ENCODE measurements around the gene KAT6B.

KAT6B gene

GRCh38 chr10:74824184-74824899, 2.1 kb upstream of the KAT6B start:
- DNase-seq: peak; percentile 70

DNA sequence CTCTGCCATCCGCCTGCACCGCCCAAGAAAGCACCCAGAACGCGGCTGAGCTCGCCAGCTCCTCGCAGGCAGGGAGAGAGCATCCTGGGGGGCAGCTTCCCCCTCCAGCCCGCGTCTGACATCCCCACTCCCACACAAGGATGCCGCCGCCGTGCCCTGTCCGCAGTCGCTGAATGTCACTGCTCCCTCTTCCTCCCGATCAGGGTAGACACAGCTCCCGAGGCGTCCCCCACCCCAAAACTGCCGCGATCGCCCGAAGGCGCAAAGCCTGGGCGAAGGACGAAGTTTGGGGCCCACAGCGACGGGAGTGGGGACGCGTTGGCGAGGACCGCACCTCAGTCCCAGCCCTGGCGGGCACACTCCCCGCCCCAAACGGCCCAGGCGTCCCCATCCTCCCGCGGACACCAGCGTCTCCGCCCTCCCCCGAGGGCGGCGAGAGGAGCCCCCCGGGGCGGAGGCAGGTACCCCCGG, 1.5 kb upstream of the KAT6B start:
- peak; percentile 88 for DNase-seq

DNA sequence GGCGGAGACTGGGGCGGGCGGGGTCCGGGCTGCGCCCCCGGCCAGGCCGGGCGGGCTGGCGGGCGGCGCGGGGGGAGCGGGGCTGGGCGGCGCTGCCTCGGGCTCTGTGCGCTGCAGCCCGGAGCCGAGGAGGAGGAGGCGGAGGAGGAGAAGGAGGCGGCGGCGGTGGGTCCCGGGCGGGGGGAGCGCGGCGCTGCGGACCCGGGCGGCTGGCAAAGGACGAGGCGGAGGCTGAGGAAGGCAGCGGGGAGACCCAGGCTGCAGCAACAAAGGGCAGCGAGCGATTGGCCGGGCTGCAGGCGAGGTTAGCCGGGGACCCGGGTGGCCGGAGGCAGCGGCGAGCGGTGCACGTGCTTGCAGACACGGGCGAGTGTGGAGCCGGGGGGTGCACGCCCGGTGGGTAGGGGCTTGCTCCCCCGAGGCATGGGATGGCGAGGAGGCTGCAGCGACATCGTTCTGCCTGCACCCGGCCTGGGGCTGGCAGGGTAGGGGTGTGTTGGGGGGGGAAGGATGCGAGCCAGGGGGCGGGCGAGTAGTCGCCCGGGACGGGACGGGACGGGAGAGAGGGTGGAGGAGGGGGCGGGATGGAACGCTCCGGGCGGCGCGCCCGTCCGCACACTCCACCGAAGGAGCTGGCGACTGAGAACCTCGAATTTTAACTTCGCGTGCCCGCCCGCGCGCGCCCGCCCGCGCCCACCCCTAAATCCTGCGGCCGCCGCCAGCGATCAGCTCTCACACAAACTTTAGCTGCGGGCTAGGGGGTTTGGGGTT, 844 bp upstream of the KAT6B start:
- DNase-seq: peak; percentile 88

DNA sequence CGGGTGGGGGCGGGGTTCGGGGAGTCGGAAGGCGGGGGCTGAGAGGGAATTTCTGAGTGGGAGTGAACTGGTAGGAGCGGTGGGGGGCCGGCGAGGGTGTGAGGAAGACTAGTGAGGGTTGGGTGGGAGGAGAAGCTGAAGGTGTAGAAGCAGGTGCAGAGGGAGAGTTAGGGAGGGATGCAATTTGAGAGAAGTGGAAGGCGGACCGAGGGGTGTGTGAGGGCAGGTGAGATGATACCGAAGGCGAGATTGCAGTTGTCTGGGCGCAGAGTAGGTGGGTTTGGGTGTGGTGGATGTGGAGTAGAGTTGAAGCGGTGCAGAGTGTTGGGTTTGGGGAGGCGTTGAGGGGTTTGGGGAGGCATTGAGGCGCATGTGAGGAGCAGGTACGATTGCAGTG, 643 bp downstream of the KAT6B start:
- DNase-seq: no peak

DNA sequence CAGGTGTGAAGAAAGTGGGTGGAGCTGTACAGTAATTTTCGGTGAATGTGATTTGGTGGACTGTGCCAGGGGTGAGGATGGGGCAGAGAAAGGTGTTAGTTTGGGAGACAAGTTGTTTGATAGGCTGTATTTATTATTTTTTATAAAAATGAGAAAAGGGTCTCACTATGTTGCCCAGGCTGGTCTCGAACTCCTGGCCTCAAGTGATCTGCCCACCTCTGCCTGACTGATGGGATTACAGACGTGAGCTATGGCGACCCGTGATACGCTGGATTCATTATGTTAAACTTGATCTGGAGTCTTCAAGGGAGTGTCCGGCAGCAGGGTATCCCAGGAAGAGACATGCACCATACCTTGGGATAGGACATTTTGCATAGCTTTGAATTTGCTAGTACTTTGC, 1.3 kb downstream of the KAT6B start:
- no peak for DNase-seq

DNA sequence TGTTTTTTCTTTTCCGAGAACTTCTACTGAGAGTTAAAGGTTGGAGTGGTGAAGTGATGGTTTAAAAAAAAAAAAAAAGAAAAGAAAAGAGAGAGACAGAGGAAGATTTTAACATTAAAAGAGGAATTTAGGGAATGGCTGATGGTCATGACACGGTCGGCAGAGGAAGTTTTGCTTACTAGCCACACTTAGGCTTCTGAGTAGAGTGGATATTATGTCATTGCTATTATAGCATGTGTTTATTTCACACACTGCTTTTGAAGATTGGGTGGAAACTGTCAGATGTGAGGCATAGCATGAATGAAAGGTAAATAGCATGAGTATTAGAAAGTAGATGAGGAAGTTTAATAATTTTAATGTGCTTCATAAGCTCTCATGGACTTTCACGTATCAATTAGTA, 2.5 kb downstream of the KAT6B start:
- DNase-seq: no peak

- no peak for DNase-seq
Observed at GRCh38 chr10:74831518-74832120, 5.2 kb downstream of the KAT6B start.

GRCh38 chr10:74835963-74836362, 9.6 kb downstream of the KAT6B start:
- DNase-seq: no peak

DNA sequence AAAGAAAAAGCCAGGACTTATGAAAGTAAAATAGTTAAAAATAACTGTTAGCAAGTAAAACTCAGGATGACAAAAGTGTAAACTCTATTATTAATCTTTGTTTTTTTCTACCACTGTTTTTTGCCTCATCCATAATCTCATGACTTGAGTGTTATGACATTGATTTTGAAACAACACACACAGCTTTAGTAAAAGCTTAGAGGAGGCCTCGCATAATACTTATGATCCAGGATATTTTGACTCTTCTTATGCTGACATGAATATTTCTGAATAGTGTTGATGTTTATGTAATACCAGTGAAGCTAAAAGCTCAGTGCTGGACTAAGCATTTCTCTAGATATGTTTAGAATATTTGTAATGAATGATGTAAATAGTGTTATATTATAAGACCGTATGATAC, 10.5 kb downstream of the KAT6B start:
- DNase-seq: no peak

- no peak for DNase-seq
Observed at GRCh38 chr10:74837743-74838142, 11.3 kb downstream of the KAT6B start.

GRCh38 chr10:74839708-74840107, 13.3 kb downstream of the KAT6B start:
- no peak for DNase-seq

DNA sequence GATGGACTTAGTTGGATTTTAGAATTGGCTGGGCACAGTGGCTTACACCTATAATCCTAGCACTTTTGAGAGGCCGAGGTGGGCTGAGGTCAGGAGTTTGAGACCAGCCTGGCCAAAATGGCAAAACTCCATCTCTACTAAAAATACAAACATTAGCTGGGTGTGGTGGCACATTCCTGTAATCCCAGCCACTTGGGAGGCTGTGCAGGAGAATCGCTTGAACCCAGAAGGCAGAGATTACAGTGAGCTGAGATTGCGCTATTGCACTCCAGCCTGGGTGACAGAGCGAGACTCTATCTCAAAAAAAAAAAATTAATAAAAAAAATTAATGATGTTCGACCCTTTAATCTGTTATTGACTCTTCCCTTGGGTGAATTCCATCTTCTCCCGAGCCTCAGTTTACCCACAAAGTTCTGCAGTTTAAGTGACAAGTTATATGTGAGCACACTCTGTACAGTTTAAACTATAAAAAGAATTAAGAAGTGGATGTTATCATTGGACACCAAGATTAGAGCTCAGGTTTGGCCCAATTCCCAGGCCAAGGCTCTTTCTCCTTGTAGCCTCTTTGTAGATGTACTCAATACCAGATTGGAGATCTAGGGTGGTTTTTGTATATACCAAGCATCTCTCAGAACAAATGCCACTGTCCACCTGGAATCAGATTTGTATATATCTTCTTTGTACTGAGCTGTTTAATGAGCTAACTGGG, 15.0 kb downstream of the KAT6B start:
- DNase-seq: no peak

DNA sequence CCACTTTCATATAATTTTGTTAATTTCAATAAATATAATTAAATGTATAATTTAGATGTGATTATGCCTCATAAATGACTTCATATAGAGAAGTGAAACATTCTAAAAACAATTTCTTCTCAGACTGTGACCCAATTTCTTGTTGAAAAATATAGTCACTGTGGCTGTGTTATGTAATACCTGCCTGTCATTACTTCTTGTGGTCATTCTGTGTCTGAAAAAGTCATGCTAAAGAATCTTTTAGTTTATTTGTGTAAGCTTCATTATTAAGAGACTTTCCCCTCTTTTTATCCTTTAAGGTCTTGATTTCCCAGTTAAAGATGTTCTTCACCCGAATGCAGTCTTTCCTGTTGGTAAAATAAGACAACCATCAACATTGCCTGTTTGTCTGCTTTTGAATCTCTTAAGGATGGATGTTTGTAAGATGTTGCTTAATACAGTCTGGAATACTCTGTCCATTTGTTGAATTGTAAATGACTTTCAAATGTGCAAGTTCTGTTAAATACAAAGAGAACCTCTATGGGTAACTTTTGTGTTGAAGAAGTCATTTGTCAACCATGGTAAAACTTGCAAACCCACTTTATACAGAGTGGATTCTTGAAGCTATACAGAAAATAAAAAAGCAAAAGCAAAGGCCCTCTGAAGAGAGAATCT, 16.0 kb downstream of the KAT6B start:
- no peak for DNase-seq

DNA sequence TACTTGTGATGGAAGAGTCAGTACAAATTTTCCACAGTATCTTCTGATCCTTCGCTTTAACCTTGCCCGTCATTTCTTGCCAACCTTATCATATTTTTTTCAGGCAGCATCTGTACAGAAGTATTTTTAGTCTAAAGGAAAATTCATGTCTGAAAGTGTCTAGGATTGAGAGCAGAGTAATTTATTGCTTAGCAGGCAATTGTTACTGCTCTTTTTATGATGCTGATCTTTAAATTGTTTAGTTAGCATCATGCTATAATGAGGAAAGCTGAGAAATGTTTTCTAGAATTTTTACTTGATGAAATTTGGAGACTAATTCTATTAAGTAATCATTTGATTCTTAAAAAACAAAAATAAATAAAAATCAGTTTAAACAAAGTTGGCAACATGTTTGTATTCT, 20.6 kb downstream of the KAT6B start:
- no peak for DNase-seq

GRCh38 chr10:74851831-74852230, 25.4 kb downstream of the KAT6B start:
- DNase-seq: no peak

DNA sequence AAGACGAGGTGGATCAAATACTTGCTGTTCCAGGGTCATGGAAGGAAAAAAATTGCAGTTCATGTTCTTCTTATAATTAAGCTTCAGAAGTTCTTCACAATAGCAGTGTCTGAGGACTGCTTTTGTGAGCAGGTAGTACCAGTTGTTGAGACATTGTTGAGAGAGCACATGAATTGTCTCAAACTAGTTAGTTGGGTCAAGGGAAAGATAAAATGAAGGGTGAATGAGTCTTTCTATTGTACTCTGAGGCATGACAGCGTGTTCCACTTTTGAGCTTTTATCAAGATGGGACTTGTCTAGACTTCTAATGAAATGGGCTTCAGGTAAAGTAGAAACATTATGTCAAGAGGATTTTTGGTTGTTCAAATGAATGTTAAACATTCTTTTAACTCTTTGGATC, 26.0 kb downstream of the KAT6B start:
- no peak for DNase-seq

- DNase-seq: no peak
Observed at GRCh38 chr10:74854610-74855009, 28.2 kb downstream of the KAT6B start.

- no peak for DNase-seq
Observed at GRCh38 chr10:74855027-74855426, 28.6 kb downstream of the KAT6B start.

- no peak for DNase-seq
Observed at GRCh38 chr10:74855439-74855838, 29.0 kb downstream of the KAT6B start.

DNA sequence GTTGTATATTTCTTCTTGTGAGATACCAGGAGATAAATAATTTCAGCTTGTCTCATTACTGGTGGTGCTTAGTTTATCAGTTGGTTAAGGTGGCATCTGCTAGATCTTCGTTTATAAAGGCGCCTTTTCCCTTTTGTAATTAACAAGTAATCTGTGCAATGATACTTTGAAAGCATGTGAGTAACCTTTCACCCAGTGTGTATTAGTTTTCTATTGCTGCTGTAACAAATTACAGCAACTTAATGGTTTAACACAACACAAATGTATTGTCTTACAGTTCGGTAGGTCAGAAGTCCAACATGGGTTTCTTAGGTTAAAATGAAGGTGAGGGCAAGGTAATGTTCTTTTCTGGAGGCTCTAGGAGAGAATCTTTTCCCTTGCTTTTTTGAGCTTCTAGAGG, 30.5 kb downstream of the KAT6B start:
- no peak for DNase-seq

GRCh38 chr10:74857586-74857985, 31.2 kb downstream of the KAT6B start:
- no peak for DNase-seq

- no peak for DNase-seq
Observed at GRCh38 chr10:74859546-74859945, 33.1 kb downstream of the KAT6B start.

DNA sequence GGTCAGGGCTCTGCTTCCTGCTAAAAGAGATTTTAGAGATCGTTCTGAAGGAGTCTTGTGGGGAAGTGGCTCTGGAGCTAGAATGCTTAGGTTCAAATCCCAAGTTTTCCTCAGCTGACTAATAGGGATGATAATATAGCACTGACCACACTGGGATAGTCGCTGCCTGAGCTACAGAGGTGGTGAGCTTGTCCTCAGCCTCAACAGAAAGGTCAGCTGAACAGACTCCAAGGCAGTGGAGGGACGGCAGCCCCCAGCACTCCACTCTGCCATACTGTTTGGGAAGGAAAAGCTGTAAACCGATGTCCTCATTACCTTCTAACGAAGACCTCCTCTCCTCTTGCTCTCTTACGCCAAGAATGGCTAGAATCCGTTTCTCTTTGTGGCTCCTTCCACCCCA, 36.2 kb downstream of the KAT6B start:
- no peak for DNase-seq

Measured in activated CD8-positive, alpha-beta memory T cell treated with anti-CD3 and anti-CD28 coated beads for 24 hours (primary cell).